GM11168 (cell line): ENCODE results near the gene CDC42EP2.

Source experiments
- in situ Hi-C: fragments of 300-500 bp; cut with MboI; formaldehyde crosslinking; loops from one replicate; pipeline ENCODE4 v1.12.0; 2022; ENCODE audit warnings: low sequenced_read_pairs; ENCODE audit not compliant: unreplicated experiment

Gene CDC42EP2, protein sequence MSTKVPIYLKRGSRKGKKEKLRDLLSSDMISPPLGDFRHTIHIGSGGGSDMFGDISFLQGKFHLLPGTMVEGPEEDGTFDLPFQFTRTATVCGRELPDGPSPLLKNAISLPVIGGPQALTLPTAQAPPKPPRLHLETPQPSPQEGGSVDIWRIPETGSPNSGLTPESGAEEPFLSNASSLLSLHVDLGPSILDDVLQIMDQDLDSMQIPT

DNA sequence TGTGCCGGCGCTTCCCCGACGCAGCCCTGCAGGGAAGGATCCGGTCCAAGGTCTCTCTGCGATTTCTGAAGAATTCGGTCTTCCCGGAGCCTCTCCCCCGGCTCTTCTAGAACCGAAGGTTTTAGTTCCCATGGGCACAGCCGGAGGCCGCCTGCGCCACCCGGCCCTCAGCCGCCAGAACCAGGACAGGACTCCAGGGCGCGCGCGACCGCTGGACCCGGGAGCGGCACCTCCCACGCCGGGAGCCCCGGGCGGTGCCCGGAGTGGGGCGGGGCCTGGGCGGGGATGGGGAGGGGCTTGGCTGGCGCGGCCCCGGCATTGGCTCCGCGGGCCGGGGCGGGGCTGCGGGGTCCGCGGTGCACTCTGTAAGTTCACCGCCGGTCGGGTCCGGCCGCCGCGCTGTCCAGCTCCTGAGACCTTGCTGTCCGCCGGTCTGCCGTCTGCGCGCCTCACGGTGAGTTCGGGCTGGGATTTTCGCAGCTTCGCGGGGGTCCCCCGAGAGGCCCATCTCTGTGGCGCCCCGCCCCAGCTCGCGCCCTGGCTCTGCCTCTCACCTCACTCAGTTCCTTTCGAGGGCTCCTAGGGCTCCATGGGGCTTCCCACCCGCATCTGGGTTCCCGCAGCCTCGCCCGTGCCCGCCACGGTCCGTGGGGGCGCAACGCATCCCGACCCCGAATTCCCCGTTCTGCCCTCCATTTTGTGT is at the start of gene CDC42EP2:
TSS of gene CDC42EP2 (plus strand) at position 366 of the 703 bp plus-strand sequence. CDS start 6,033 bp downstream, outside the sequence.
- in situ Hi-C loops = loop anchor here (5.0 kb wide), 1 partner anchor 42 kb away; no protein-coding TSS in a partner anchor

DNA sequence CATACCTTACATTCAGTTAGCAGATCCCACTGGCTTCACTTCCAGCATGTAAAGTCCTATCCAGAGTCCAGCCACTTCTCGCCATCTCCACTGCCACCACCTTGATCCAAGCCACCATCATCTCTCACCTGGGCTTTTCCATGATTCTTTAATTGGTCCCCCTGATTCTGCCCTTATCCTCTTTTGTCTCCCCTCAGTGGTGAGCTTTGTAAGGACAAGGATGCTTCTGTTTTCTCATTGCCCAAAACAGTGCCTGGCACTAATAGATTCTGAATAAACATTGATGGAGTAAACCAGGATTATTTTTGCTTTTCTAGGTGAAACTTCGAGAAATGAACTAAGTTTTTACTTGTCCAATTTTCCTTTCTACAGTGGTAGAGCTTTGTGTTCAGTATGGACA is 48.5 kb upstream of the CDC42EP2 start:
- in situ Hi-C loops = no loop called here

DNA sequence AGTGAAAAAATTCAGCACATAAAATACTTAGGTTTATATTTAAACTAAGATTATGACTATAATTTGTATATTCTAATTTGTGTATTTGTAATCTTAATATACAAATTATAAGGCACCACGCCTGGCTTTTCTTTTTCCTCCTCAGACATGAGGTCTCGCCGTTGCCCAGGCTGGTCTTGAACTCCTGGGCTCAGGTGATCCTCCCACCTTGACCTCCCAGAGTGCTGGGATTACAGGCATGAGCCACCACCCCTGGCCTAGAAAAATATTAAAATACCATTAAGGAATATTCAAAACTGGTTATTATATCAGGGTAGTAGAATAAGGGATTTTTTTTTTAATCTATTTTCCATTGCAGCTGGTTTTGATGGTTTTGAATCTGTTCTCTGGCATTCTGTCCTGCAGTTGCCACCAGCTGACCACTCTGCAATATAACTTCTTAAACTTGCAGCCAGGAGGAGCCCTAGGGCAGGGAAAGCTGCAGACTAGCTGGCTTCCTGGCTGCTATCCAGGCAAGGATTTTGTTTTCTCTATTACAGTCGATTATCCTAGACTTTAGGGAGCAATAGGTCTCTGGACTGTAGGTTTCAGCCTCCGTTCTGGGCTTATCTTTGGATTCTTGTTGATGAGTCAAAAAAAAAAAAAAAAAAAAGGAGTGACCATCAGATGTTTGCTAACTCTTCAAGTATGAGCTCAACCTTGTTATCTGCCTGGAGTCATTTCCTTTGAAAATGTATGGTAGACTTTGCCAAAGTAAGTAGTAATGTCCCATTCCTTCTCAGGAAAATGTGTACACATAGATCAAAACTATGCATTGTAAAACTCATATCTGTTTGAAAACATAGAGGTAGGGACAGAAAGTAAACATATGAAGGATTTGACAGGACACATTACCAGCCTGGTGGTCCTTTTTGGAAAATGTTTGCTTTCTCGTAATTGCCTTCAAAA is 39.7 kb upstream of the CDC42EP2 start:
- in situ Hi-C loops = loop anchor here (5.0 kb wide), 1 partner anchor 42 kb away; no protein-coding TSS in a partner anchor

DNA sequence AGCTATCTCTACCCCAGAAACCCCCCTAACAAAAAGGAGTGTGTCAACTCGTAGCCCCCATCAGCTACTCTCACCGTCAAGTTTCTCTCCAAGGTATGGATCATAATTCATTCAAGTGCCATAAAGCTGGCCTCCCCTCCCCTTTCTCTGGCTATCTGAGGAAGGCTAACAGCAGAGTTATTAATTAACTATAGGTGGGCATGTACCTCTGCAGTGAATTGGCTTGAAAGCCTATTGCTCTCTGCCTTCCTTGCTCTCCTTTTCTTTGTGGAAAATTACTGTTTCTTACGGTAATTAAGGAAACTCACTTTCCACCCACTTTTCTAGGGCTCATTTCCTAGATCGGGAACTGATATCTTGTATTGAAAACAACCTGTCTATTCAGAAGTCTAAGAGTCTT is 38.8 kb upstream of the CDC42EP2 start:
- in situ Hi-C loops = no loop called here

DNA sequence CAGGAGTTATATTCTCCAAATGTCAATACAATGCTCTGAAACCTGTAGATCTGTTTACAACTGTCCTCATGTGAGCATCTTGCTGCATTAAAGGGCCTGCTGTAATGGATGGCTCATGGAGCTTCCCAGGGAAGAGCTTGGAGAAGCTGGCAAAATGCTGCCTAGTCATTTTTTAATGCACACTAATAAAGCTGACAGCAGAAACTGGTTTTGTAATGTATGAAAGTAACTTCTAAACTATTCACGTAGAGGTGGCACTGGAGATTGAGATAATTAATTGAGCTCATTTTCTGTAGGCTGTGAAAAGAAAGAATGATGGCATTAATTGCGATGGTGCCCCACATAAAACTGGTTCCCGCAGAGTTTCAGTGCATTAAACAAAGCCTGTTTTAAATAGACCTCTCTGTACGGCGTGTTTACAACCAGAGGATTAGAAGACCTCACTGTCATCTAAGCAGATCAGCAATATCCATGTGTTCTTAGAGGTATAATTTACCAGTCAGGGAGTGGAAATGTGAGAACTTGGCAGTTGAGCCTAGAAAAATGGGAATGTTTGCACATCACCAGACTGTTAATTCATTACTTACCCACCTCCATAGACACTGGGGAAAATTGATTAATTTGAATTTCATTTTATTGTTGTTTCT is 36.9 kb upstream of the CDC42EP2 start:
- in situ Hi-C loops = no loop called here

DNA sequence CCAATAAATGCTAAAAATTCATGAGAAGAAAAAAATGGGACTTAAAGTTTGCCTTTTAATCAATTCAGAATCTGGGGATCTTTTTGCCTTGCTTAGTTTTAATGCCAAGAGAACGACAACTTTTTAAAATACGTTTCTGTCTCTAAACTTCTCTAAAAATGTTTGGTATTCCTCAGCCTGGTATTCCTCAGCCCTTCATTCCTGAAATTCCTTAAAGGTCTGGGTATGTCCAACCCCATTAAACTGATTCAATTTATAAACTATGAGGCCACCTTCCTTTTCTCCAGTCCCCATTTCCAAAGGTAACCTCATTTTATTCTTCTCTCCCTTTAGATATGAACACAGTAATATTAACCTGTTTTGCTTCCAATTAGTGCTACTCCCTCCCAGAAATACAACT is 36.3 kb upstream of the CDC42EP2 start:
- in situ Hi-C loops = no loop called here

DNA sequence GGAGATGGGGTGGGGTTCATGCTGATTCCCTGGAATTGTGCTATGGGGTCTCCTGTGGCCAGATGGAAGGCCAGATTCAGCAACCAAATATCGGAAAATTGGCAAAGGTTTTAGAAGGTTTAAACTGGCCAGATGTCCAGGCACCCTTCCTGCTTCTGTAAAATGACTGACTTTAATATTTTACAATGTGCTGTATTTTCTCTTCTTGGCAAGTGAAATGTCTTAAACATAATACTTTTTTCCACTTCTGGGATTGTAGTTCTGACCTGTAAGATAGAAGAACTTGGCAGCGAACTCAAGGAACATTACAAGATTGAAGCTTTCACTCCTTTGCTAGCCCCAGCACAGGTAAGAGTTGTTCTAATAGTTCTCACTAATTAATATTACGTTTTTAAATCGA is 35.4 kb upstream of the CDC42EP2 start:
- in situ Hi-C loops = no loop called here

DNA sequence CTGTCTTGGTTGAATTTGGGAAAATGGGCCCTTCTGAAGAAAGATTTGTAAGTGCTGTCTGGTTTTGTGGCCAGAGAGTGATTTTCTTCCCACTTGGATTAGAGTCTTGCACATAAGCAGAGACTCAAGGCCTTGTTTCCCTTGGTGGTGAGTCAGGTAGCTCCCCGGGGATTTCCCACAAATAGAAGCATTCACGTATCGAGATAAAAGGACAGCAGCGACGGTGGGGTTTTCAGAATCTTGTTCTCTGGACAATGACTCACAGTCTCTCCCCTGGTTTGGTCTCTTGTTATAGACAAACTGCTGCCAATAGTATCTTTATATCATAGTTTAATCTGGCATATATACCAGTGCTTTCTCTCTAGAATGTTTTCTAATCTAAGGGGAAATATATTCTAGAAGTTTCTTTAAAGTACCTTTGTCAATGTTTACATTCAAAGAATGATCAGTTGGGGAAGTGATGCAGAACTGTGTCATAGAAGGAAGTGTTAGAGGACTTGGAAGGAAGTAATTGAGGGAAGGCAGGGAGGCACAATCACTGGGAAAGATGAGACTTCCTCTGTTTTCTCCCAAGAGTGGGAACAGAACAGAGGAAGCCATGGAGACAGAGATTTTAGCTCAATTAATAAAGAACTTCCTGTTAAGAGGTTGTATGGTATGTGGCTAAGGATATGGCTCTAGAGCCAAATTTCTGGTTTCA is 34.8 kb upstream of the CDC42EP2 start:
- in situ Hi-C loops = no loop called here

DNA sequence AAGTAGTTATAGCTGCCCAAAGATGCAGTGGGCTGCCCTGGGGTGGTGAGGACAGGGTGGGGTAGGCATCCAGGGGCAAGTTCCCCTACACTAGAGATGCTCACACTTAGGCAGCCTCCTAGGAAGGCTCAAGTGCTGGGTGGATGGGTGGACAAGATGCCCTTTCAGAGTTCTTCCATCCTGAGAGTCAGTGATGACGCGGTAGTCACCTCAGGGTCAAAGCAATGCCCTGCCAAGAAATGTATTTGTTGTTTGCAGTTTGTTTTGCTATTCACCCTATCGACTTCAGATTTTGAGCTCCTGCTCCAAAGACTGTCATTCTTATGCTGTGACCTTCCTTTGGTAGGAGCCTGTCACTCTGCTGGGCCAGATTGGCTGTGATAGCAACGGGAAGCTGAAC is 34.0 kb upstream of the CDC42EP2 start:
- in situ Hi-C loops = no loop called here

DNA sequence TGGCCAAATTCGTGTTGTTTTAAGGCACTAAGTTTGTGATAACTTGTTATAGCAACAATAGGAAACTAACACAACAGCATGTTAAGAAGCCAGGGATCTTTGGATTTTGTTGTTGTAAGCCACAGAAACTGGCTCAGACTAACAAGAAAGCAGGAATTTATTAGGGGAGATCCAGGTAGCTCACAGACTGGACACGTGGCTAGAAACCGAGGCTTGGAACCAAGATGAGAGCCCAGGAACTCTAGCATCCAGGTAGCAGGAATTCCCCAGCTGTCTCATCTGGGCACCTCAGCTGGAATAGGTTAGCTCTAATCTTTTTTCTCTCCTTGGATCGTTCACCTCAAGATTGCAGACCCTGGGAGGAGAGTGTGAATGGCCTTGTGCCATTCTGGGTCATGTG is 28.0 kb upstream of the CDC42EP2 start:
- in situ Hi-C loops = no loop called here

DNA sequence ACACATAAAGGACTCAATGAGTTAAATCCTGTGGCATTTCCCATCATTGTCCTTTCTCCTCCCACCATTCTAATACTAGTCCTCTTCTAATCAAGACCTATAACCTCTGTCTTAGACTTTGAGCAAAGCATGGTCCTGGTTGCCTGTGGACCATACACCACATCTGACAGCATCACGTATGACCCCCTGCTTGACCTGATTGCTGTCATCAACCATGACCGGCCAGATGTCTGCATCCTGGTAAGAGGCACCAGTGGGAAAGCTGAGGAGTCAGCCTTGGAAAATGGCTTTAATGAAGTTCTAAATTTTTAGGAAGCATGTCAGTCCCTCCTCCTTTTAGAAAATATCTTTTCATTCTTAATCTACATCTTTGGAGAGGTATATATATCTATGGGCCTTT is 27.1 kb upstream of the CDC42EP2 start:
- in situ Hi-C loops = no loop called here

DNA sequence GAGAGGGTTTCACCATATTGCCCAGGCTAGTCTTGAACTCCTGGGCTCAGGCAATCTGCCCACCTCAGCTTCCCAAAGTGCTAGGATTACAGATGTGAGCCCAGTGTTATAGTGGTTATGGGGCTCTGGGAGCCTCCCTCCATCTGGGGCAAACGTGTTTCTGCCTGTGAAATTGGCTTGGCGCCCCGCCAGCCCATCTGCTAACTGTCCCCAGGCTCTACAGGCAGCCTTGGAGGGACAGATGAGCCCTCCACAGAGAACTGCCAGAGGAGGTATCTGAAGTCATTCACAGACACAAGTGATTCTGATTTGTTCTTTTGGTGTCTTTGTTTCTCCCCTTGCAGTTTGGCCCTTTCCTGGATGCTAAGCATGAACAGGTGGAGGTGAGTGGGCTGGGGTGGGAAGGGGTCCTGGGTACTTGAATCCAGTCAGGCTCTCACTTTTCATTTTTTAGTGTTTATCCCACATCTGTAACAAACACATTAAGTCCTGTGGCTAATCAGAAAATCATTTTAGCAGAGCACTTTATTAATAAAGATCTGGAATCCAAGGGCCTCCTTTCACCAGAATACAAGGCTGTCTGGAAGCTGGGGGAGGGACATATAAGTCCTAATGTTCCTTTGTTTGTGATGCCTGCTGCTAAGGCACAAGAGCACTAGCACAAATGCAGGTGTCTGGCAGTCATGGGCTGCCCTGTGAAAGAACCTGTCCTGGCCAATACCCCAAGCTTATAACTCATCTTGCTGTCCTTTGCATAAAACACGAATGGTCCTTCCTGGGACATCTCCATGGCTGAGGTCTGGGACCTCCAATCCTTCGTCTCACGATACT is 25.7 kb upstream of the CDC42EP2 start:
- in situ Hi-C loops = no loop called here

DNA sequence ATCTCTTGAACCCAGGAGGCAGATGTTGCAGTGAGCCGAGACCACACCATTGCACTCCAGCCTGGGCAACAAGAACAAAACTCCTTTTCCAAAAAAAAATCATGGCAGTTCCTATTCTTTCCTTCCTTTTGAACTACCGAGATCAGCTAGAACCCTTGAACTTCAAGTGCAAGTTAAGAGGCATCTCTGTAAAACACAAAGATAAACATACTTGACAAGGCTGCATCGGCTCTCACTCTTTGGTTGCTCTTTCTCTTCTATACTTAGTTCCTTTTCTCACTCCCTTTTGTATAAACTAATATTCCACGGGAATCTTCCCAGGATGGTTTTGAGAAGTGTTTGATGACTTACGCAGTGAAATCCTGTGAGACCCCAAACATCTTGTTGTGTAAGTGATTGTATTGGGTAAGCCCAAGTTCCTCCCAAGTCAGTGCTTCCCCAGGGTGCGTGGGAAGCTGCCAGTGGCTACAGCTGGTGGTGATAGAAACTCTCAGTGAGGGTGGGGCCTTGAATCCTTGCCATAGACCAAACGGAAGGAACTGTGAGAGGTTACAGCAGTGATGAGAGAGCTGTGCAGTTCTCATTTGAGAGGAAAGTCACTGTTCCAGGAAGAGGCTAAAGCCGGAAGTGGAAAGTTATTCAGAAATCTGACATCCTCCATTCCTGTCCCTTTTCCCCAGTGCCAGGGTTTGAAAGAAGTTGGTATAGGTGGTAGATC is 24.1 kb upstream of the CDC42EP2 start:
- in situ Hi-C loops = no loop called here

DNA sequence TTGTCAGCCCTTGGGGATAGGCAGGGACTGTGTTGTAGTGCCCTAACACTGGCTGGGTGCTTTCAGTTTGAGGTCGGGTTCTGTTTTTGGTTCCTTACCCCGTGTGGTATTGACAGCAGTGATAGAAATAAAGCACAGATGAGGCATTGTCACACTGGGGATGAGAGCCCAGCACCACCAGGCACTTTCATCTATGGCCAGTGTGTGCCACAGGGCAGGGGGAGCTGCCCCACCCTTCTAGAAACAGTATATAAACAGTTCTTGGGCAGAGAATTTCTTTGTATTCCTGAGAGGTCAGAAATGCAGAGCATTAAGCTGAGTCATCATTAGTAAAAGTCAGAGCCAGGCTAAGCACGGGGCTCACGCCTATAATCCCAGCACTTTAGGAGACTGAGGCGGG is 23.1 kb upstream of the CDC42EP2 start:
- in situ Hi-C loops = no loop called here

DNA sequence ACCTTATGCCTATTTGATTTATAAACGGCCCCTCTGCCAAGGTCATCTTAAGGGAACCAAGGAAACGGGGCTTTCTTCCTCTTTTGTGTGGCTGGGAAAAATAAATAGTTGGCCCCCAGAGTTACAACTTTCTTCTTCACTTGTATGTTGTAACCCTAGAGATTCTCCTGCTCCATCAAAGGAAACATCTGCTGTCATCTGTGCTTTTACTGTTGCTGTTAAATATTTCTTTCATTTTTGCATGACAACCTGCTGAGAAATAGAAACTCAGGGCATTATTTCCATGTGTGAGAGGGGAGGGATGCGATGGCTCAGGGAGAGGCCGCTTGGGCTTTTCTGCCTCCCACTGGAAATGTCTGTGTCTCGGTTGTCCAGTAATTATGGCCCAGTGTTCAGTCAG is 21.8 kb upstream of the CDC42EP2 start:
- in situ Hi-C loops = no loop called here

DNA sequence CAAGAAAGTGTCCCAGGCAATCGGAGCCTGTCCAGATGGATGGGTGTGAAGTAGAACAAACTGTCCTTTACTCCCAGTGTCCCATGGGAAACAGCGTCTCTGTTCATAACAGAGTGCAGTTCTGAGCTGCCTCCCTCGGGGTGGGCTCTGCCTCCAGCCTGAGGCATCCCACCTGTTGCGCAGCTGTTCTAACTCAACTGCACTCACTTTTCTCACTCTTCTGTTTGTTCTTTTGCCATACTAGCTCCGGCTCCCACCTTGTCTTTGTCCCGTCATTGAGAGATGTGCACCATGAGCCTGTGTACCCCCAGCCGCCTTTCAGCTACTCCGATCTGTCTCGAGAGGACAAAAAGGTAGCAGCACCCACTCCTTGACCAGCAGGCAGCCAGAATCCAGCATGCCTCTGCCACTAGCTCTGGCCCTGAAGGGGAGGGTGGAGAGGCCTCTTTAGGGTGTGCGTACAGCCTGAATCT is 20.7 kb upstream of the CDC42EP2 start:
- in situ Hi-C loops = no loop called here

DNA sequence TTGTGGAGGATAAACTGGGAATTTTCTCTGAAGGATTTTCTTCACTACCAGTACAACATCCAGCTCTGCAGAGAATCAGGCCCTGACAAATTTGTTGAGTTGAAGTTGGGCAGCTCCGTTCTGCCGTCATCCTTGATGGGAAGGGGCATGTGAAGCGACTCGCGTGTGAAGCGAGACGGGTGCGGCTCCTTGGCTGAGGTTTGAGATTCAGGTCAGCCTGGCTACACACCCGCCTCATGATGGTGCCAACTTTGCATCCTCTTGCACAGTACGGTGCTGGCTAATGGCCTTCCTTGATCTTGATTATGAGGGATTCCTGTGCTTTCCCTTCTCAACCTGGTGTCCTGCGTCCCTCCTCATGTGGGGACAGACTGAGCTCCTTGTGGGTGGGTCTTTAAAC is 19.7 kb upstream of the CDC42EP2 start:
- in situ Hi-C loops = no loop called here
